Stromal cell of bone marrow (primary cell): ENCODE data around the gene SNRNP200.
"Not testable (repeated sequence)": the region's sequence is repeated elsewhere in the genome, so short reads cannot be mapped to it uniquely, and the experiment has no call there.

ENCODE experiments used
- DNase-seq: peaks from one replicate; pipeline ENCODE4 v3.0.0-alpha.2; 2012; ENCODE audit warnings: low read depth

The SNRNP200 gene

DNA sequence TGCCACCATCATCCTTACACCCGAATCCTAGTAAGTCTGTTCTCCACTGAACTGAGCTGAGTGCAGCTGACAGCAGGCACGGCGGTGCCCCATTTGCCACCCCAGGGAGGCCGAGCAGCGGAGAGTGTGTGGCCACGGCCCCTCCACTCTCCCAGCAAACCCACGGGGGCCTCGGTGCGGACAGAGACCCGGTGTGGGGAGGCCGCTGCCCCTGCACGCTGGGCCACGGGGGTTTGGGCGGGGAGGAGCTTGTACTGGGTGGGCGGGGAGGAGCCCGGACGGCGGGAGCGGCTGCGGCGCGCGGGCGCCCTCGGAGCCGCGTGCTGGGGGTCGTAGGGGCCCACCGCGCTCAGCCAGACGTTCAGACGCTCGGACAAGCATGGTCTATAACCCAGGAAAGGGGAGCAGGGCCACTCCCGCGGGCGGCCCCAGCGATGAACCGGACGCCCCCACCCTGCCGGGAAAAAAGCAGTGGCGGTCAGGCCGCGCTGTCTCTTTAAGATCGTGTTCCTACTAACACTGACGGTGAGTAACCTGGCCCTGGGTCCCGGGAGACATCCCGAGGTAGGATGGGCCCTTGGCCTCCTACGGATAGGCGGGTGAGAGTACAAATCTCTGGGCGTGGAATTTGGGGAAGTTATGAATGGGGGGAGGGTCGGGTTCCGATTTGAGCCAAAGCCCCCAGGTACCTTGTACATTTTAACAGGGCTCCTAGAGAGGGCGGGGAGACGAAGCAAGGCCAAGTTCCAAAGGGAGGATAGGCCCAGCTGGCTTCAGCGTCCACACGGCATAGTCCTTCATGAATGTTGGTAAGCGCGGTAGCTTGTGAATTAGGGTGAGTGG, 19.9 kb upstream of the SNRNP200 start, which contains the start of gene ITPRIPL1:
ITPRIPL1 (plus strand) TSS at position 277 of the 843 bp plus-strand sequence; CDS start at position 800, 523 bp downstream.
- no peak for DNase-seq

DNA sequence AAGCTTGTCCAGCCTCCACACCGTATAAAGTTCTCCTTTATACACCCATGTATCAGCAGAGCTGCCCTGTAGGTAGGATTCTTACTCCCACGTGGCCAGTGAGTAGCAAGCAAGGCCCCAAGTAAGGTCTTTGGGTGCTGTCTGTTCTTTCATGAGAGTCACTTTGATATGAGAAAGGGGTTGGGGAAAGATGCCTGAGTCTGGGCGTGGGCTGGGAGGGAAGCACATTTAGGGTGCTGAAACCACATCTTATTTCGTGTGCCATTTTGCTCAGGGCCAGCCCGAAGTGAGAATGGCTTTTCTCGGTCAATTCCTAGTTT, 19.3 kb upstream of the SNRNP200 start:
- DNase-seq, result no peak

DNA sequence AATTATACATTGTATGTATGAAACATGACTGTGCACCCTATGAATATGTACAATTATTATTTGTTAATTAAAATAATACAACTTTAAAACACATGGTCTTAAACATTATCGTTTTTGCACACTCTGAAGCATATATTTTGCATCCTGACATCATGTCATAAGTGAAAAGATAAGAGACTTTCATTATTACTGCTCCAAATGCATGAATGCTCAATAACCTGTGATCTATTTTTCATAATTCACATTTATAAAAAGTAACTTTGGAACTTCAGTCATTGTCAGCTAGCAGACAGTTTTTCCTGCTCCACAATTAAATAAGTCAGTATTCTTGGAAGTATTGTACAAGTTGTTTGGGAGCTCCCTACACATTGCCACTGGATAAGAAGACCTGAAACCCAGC, 18.5 kb upstream of the SNRNP200 start:
- no peak for DNase-seq

DNA sequence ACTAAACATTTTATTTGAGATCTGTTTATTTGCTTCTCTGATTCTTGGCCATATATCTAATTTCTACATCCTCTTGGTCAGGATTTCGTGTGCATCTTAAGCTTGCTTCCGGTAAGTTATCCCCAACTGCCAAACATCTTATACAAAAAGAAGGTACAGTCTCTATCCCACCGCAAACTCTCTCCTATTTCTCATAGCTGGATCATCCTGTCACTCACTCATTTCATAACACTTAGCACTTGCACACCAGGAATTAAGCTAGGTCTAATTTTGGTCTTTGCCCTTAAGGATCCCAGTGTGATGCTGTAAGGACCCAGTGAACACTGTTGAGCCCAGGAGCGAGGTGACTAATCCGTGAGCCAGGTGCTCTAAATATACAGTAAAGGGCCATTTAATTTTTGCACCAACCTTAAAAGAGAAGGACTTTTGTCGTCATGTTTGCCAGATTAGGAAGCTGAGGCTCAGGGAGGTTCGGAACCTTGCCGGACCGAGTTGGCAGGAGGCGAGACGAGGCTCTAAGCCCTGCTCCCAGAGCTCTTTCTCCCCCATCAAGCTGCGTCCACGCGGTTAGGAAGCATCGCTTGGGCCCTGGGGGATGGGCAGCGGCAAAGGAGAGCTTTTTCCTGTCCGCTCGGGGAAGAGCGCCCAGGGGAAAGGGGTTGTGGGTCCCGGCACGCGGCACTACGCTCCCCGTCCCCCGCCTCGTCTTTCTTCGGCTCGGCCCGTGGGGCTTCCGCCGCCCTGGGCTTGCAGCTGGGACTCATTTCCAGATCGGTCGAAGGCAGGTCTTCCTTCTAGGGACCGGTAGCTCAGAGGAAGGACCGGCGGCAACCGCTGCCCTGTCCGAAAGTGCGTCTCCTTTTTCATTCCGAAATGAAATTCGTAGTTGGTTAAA, 15.6 kb upstream of the SNRNP200 start:
- no peak for DNase-seq

DNA sequence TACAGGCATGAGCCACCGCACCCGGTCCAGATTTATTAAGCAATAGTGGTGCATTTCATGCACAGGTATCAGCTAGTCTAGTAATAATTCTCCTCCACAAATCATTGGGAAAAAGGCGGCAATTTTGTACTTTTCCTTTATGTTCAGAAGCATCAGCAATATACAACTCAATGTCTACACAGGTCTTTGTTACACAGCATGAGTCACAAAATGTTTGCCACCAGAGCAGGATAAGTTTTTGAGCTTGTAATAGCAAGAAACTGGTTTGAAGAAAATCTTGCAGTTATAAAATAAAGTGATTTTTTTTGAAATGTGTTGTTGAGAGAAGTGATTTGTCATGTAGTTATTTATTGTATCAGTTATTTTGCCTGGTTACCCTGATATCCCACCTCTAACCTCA, 15.0 kb upstream of the SNRNP200 start:
- DNase-seq, result no peak

DNA sequence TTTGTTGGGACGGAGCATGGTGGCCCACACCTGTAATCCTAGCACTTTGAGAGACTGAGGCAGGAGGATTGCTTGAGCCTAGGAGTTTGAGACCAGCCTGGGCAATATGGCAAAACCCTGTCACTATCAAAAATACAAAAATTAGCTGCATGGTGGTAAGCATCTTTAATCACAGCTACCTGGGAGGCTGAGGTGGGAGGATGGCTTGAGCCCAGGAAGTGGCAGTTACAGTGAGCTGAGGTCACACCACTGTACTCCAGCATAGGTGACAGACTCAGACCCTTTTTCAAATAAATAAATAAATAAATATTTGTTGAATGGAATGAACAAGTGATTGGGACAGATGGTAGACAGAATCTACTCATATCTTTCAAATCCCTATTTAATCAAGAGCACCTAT, 14.1 kb upstream of the SNRNP200 start:
- no peak for DNase-seq

DNA sequence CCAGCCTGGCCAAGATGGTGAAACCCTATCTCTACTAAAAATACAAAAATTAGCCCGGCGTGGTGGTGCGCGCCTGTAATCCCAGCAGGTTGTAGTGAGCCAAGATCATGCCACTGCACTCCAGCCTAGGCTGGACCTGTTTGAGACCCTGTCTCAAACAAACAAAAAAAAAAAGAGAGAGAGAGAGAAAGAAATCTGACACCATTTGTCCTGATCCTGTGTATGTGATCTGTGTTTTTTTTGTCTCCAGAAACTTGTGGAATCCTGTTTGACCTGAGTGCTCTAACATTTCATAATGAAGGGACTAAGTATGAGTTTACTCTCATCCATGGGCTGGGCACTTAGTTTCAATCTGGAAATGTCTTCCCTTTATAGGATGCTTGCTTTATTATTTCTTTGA, 13.4 kb upstream of the SNRNP200 start:
- no peak for DNase-seq

DNA sequence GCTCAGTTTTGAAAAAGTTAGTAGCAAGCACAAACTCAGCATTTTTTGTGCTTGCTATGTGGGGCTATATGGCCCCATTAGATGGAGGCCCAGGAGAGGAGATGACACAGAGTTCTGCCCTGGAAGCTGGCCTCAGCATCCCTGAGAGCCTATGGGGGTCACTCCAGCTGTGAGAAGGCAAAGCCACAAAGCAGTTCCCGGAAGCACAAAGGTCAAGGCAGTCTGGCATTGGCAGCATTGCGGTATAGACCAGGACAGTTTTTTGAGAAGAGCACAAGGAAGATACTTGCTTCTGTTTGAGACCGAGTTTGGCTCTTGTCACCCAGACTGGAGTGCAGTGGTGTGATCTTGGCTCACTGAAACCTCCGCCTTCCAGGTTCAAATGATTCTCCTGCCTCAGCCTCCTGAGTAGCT, 12.2 kb upstream of the SNRNP200 start:
- no peak for DNase-seq

DNA sequence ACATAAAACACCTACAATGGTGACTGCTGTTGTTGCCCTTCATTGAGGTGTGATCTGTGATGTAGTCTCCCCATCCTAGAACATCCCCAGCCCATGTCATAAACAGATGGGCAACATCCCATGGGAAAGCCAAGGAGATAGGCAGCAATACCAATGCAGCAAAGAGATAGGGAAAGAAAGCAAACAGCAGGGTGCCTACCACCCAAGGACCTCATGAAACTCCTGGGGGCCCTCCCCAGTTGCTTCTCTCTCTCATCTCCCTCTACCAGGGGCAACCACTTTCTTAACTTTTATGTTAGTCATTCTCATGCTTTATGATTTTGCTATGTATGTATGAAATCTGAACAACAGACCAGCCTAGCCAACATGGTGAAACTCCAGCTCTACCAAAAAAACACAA, 11.7 kb upstream of the SNRNP200 start:
- DNase-seq, result no peak

DNA sequence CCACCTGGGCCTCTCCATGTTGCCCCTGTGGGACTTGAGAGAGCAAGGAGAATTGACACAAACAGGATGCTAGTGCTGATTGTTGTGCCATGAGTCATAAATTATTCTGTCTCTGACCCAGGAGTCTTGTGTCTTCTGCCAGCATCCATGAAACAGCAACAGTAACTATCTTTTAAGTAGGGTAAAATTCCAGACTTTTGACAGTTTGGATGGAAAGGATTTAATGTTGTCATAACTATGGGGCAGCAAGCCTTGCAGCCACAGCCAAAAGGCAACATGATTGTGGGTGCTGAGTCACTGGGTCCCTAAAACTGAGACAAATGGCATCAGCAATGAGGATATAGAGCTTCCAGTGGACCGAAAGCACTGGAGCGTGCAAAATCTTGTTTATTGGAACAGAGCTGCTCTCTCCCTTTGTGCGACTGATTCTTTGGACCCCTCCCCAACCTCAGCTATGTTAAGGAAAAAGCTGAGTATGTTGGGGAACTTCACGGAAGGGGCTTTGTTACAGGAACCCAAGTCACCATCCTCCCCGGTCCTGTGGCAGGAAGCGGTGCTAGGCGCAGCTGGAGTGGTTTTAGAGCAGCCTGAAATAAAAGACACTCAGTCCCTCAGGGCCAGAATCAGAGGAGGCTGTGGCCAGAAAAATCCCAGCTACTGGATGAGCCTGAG, 10.2 kb upstream of the SNRNP200 start:
- peak; percentile 66 for DNase-seq

DNA sequence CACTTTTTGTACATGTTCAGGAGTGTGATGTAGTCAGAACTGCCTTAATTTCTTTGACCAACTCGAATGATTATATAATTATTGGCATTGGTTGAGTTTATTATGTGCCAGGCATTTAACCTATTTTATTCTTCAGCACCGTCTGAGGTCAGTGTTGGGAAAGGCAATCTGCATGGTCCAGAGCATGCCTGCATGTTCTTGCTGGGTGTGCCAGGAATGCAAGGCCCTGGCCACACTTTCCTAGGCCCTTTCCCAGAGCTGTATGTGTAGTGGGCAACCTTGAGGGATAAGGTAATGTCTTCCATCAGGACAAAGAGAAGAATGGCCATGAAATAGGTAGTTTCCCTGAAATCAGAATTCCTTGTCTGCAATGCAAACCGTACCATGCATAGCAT, 9.7 kb upstream of the SNRNP200 start:
- no peak for DNase-seq

DNA sequence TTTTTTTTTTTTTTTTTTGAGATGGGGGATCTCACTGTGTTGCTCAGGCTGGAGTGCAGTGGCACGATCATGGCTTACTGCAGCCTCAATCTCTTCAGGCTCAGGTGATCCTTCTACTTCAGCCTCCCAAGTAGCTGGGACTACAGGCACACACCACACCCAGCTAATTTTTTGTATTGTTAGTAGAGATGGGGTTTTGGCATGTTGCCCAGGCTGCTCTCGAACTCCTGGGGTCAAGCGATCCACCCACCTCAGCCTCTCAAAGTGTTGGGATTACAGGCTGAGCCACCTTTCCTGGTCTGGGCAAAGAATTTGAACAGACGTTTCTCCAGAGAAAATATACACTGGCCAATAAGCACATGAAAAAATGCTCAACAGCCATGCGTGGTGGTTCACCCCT, 2.9 kb upstream of the SNRNP200 start:
- DNase-seq, result no peak

DNA sequence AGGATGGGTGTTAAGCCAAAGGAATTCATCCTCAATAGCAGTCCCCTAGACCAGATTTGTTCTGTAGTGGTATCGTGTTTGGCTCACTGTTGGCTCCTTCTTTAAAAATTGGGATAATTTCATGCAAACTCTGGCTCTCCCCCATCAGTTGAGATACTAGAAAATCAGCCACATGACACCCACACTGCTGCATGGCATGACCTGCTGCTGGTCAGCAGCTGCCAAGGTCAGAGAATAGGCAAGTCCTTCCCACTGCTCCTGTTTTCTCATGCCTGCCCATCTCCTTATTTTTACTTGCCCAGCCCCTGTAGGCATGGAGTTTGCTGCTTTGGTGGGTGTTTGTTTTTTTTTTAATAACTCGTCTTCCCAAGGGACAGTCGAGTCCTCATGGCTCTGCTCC, 1.0 kb upstream of the SNRNP200 start:
- no peak for DNase-seq

DNA sequence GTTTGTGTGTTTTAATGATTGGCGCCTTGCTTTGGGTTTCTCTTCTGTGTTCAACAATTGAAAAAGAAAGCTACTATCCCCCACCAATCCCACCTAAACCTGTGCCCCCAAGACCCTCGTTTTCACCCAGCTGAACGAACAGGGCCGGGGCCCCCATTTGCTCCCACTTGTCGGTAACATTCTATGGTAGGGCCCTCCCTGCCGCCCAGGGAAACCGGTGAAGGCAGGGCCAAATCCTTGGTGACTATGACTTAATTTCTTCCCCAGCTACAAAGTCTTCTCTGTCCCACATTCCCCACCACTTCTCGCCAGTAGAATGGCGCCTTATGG, 598 bp upstream of the SNRNP200 start:
- DNase-seq, result no peak

DNA sequence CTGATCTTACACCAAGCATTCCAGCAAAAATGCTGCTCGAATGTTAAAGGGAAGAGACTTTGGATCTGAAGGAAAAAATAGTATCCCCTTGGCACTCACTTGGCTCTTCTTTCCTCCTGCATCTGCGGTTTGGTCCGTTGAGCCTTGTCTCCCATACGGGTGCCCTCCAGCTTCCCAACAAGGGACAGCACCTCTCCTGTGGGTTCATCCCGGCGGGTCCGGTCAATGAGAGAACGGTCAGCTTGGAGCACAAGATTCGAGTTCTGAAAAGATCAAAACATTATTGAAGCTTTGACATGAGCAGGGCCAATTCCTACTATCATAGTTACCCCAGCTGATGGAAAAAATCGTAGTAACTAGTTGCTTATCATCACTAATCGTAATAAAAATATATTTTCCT, 740 bp downstream of the SNRNP200 start:
- no peak for DNase-seq

DNA sequence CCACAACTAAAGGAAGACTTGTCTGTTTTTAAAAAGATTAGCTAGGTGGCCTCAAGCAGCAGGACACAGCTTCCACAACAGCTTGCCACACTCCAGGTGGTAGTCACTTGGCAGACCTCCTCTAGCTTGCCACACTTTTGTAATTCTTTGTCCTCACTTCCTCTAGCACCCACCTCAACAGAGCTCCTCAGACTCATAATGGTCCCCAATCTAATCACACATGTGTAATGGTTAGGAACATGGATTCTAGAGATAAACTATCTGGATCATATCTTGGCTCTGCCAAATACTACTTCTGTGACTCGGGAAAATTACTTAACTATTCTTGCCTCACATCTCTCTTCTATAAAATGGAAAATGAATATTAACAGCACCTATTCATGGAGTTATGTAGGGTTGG, 3.5 kb downstream of the SNRNP200 start:
- DNase-seq, result no peak

DNA sequence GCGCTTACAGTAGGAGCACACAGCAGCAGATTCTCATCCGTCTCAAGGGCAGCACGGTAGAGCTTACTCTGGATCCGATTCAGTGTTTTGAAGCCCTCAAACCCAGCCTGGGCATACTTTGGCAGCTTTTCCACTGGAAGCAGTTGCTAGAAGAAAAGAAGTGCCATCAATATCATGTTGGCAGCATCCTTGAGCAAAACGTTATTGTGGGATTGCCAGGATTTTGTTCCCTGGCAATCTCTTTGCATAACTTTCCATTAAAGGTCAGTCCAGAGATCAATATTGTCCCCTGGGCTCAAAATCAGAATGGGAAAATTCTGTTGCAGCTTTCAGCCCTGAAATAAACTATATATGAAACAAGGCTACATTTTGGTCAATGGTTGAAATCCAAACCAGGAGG, 8.4 kb downstream of the SNRNP200 start:
- DNase-seq, result no peak

DNA sequence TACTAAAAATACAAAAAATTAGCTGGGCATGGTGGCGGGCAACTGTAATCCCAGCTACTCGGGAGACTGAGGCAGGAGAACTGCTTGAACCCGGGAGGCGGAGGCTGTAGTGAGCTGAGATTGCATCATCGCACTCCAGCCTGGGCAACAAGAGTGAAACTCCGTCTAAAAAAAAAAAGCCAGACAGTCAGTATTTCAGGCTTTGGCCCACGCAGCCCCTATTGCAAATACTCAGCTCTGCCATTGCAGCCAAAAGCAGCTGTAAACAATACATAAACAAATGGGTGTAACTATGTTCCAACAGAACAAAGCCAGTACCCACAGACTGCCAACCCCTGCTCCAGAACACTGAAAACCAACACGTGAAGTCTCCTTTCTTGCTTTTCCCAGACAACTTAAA, 11.1 kb downstream of the SNRNP200 start:
- not testable (repeated sequence) for DNase-seq

DNA sequence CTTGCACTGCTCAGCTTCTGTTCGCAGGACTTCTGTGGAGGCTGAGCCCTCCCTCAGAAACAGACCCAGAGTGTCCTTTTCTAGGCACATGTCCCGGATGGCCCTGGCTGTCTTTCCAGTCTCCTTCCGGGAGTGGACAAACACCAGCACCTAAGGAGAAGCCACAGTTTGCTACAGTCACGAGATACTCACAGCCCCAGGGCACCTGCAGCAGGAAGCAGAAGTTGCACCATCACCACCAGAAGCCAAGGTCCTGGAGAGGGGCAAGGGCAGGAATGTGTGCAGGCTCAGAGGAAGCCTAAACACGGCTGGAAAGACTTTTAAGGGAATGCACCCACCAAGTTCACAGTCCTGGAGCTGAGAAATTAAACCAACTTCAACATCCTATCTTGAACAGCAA, 13.6 kb downstream of the SNRNP200 start:
- DNase-seq, result no peak

DNA sequence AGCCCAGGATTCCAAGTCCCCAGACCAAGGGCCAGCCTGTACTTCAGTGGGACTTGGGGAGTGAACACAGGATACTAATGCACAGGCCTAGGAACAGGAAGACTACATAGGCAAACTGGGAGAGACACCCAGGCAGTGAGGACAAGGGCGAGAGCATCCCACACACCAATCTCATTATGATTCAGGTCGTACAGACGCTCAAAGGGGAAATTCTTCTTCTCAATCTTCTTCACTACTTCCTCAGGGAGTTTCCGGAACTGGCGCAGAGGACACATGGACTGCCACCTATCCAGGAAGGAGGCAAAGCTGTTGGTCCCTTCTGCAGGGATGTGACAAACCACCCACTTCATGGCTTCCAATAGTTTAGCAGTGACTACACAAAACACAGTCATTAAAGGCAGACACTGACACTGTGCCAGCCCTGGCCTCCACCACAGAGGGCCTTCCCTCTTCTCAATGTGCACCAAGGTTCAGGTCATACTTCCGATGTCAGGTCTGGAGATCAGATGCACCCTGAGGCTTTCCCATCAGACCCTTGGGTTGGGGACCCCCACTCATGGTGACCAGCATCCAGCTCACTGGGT, 18.0 kb downstream of the SNRNP200 start:
- no peak for DNase-seq

DNA sequence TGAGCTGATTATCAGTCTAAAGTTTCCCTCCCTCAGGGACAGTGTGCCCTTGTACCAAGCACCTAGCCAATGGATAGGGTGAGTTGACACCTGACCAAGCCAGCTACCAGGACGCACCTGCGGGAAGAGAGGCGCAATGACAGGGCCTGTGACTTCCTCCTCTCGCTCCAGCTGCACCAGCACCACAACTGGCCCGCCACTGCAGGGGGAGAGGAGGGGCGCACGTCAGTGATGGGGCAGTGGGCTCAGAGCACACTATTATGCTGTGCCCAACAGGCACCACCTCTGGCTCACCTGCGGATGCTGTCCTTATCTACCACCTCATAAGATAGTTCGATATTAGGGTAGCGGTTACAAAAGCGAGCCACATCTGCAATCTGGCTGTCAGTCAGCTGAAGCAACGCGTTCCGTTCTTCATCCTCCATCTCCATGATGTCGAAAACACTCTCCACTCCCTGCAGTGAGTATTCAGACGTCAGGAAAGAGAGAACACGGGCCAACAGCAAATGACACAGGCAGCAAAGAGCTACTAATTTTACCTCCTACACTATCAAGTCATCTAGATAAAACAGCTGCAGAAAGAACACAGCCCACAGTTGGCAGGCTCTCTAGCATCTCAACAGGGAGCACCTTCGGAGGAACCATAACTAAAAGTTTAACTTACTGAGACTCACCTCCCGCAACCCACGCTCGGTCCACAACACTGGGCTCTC, 28.4 kb downstream of the SNRNP200 start:
- DNase-seq, result no peak
